ENCODE results near the gene TMLHE.
A peak's percentile ranks its signal among the peaks of the same experiment; 100 is the strongest.
"Not testable (repeated sequence)": the region's sequence is repeated elsewhere in the genome, so short reads cannot be mapped to it uniquely, and the experiment has no call there.

TMLHE gene, protein sequence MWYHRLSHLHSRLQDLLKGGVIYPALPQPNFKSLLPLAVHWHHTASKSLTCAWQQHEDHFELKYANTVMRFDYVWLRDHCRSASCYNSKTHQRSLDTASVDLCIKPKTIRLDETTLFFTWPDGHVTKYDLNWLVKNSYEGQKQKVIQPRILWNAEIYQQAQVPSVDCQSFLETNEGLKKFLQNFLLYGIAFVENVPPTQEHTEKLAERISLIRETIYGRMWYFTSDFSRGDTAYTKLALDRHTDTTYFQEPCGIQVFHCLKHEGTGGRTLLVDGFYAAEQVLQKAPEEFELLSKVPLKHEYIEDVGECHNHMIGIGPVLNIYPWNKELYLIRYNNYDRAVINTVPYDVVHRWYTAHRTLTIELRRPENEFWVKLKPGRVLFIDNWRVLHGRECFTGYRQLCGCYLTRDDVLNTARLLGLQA

GRCh38 chrX:155612312-155613224 is at the start of gene TMLHE, which contains the start of gene SPRY3:
Gene TMLHE (minus strand): TSS chrX:155612952. CDS start chrX:155545276, 67,676 bp downstream.
Gene SPRY3 (plus strand): TSS chrX:155612586.
- peak; percentile 15 to 66 (median 41) for DNase-seq (ENCODE audit: low read depth in 3 of 3)

DNA sequence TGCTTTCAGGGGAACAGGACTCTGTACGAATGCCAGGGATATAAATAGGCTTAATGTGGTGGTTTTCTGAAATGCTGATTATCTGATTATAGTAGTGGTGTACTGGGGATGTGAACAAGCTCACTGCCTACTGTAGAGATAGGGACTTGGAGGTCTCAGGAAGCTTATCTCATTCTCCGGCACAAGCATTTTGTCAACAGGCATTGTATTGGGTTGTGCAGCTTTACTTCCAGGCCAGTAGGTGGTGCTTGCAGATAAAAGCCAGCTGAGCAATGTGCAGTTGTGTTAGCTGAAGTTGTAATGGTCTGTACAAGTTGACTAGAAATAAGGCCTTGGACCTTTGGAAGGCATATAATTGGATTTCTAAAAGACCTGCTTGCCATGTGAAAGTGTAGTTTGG is 49.5 kb upstream of the TMLHE start:
- no peak for DNase-seq (ENCODE audit: low read depth in 3 of 3)

DNA sequence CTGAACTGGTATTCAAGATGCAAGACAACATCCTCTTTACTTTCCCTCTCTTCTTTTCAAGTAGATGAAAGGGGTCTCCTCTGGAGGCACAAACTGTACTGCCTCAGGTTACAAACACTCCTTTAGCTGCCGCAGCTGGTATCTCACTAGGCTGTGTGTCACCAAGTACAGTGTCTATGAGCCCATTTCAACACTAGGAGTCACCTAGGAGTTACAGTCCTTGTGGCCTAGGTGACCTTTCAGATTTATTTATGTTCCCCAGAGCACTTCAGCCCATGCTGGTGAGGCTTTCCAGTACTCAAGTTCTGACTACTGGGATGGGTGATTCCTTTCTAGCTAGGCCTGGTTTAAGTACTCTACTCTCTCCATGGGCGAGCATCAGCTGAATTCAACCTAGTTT is 32.4 kb upstream of the TMLHE start:
- DNase-seq (ENCODE audit: low read depth in 3 of 3), result no peak

GRCh38 chrX:155643240-155643639 is 30.5 kb upstream of the TMLHE start:
- no peak for DNase-seq (ENCODE audit: low read depth in 3 of 3)

DNA sequence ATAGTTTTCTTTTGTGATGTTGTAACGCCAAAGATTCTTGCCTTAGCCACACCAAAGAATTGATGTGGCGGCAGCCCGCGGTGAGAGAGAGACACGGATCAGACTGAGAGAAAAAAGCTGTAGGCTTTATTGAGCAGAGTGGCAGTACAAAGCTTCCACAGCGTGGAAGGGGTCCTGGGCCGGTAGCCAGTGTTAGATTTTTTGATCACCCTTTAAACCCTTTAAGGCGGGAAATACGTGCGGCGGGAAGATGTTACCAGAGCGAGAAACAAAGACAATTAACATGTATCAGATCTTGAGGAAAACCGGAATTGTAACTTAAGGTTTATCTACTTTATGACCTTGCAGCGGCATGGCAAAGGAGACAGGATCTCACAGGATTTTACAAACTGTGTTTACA is 28.6 kb upstream of the TMLHE start:
- not testable (repeated sequence) for DNase-seq (ENCODE audit: low read depth in 3 of 3)

GRCh38 chrX:155637714-155638113 is 25.0 kb upstream of the TMLHE start:
- no peak for DNase-seq (ENCODE audit: low read depth in 3 of 3)

DNA sequence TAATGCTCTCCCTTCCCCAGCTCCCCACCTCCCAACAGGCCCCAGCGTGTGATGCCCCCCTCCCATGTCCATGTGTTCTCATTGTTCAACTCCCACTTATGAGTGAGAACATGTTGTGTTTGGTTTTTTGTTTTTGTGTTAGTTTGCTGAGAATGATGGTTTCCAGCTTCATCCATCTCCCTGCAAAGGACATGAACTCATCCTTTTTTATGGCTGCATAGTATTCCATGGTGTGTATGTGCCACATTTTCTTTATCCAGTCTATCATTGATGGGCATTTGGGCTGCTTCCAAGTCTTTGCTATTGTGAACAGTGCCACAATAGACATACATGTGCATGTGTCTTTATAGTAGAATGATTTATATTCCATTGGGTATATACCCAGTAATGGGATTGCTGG is 22.3 kb upstream of the TMLHE start:
- not testable (repeated sequence) for DNase-seq (ENCODE audit: low read depth in 3 of 3)

DNA sequence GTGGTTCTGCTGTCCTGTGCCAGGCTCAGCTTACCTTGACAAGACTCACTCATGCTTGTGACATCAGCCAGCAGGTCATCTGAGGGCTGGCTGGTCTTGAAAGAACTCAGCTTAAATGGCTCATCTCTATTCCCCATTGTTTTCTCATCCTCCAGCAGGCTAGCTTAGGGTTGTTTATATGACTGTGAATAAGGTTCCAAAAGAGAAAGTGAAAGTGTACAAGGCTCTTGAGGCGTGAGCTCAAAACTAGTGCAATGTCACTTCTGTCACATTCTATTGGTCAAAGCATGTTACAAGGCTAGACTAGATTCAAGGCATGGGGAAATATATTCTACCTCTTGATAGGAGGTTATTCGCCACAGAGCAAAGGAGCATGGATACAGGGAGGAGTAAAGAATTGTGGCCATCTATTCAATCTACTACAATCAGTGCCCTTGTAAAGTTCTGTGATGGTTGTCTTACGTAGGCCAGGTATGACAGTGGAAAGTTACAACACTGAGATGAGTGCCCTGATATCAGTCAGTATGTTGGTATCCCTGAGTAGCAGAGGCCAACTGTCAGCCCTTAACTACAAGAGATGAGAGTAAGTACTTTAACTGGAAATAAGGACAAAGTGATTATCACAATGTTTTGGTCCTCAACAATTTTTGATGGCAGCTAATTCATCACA is 19.8 kb upstream of the TMLHE start:
- DNase-seq (ENCODE audit: low read depth in 3 of 3), result no peak

DNA sequence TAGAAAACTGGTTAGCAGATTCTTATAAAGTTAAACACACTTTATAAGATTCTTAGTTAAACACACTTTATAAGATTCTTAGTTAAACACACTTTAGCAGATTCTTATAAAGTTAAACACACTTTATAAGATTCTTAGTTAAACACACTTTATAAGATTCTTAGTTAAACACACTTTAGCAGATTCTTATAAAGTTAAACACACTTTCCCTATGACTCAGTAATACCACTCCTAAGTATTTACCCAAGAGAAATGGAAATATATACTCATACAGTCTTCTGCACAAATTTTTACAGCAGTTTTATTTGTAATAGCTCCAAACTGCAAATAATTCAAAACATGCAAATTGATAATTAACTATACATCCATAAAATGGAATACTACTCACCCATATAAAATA is 7.4 kb upstream of the TMLHE start:
- DNase-seq (ENCODE audit: low read depth in 3 of 3), result not testable (repeated sequence)

DNA sequence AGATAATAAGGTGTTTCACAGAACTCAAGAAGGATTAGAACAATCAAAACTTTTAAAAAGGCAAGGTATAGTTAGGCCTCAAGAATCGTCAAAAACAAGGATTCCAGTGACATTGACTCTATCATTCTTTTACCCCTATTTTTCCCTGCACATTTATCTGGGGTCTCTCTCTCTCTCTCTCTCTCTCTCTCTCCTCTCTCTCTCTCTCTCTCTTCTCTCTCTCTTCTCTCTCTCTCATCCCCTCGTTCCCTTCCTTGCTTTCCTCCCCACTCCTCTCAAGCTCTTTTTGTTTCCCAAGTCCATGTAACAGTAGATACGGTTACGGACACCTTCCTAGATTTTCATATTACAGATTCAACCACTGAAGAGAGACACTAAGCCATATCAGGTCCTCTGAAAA is 3.2 kb upstream of the TMLHE start:
- DNase-seq (ENCODE audit: low read depth in 3 of 3), result no peak

DNA sequence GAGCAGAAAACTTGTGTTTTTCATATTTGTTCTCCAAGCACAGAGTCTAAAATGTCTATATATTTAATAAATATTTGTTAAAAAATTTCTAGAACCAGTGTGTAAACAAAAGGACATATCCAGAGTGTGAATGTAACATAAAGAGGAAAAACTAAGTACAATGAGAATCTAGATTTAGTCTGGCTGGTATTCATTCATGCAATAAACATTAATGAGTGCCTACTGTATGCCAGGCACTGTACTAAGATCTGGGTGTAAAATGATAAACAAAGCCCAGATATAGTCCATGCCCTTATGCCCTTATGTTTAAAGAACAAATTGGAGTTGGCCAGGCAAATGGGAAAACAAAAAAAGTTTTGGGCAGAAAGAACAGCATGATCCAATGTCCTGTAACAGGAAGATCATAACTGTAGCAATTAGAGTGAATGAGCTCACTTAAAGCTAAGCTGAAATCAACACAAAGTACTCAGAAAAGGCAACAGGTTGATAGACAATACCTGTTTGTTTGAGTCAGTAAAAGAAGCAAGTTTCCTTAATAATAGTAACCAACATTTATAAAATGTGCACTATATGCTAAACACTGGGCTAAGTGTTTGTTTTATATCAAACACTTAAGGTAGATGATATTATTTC is 1.3 kb upstream of the TMLHE start:
- no peak for DNase-seq (ENCODE audit: low read depth in 3 of 3)

GRCh38 chrX:155611302-155611701 is 1.4 kb downstream of the TMLHE start:
- DNase-seq (ENCODE audit: low read depth in 3 of 3), result no peak

DNA sequence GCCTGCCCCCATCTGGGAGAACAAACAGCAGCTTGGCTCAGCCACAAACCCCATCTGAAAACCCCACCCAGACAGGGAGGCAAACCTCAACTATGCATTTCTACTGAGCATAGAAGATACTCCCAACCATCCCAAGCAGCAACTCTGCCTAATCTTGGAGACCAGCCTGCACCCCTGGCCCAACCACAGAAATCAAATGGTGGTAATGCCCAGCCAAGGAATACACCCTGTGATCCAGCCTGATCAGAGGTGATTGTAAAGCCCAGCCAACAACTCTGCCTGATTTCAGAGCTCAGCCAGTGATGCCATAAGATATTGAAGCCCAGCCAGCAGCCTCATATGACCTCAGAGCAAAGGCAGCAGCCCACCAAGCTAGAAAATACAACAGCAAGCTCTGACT is 19.8 kb downstream of the TMLHE start:
- no peak for DNase-seq (ENCODE audit: low read depth in 3 of 3)

DNA sequence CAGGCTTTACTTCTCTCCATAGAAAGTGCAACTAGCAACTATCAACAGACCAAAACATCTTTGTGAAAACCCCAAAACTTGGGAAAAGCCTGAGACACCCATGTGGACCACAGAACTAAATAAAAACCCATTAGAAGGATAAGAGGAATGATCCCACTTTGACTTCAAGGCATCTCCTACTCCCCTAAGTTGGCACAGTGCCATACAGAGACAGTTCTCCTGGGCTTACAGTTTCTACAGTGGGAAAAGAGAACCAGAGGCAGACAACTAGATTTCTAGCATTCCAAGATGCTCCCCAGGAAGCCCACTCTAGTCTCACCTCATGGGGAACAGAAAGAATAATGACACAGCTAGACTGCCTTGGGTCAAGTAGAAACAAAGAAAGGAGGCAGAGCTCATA is 20.4 kb downstream of the TMLHE start:
- no peak for DNase-seq (ENCODE audit: low read depth in 3 of 3)

DNA sequence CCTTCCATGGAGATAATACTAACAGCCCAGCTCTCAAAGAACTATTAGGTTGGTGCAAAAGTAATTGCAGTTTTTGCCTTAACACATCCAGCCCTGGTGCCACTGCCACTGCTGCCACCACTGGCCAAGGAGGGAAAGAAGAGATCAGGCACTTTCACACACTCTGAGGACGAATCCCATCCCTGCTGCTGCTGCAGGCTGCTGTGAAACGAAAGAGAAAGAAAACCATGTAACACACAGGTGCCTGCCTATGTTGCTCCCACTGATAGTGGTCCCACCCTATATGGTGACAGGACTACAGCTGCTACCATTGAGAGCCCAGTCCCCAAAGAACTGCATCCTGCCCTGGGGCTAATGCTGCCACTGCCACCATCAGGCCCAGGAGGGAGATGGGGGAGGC is 35.1 kb downstream of the TMLHE start:
- no peak for DNase-seq (ENCODE audit: low read depth in 3 of 3)

GRCh38 chrX:155563099-155563498 is 49.7 kb downstream of the TMLHE start:
- DNase-seq (ENCODE audit: low read depth in 3 of 3), result no peak

GRCh38 chrX:155544881-155545280 is 67.9 kb downstream of the TMLHE start:
- DNase-seq (ENCODE audit: low read depth in 3 of 3), result no peak

- no peak for DNase-seq (ENCODE audit: low read depth in 3 of 3)
Measured at GRCh38 chrX:155535866-155536265, 76.9 kb downstream of the TMLHE start.

- no peak for DNase-seq (ENCODE audit: low read depth in 3 of 3)
Measured at GRCh38 chrX:155534800-155535199, 78.0 kb downstream of the TMLHE start.

DNA sequence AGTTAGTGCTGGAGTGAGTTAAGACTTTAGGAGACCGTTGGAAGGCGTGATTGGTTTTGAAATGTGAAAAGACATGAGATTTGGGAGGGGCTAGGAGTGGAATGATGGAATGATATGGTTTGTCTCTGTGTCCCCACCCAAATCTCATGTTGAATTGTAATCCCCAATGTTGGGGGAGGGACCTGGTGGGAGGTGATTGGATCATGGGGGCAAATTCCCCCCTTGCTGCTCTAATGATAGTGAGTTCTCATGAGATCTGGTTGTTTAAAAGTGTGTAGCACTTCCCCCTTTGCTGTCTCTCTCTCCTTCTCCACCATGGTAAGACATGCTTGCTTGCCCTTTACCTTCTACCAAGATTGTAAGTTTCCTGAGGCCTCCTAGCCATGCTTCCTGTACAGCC is 85.7 kb downstream of the TMLHE start:
- DNase-seq (ENCODE audit: low read depth in 3 of 3), result not testable (repeated sequence)

DNA sequence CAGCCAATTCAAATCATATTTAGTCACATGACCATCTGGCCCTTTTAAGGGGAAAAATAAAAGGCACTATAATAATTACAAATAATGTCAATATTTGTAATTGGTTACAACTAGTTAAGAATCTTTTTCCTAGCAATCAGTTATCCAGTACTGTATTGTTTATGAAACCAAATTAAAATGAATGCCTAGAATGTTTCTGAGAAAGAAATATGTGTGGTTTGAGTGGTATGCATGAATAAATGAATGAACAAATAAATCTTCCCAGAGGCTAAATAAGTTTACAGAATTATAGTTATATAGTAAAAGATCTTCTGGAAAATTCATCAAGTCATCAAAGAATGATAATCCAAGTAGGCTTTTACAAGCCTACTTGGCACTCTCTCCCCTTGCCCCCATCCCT is 98.5 kb downstream of the TMLHE start:
- no peak for DNase-seq (ENCODE audit: low read depth in 3 of 3)

DNA sequence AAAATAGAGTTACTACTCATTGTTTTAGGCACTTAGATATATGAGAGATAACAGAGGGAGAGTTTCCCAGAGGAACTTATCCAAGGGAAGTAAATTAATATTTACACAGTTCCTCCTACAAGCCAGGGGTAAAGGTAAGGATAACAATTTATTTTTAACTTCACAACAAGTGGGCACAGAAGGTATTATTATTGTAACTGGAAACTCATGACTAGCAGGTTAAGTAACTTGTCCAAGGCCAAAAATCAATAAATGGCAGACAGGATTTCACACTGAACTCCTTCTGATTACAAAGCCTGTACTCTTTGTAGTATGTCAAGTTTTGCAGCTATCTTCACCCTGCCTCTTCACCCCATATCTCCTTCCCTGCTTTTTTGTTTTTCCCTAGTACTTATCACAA is 107.5 kb downstream of the TMLHE start:
- DNase-seq (ENCODE audit: low read depth in 3 of 3), result no peak
